ENCODE measurements around the gene KAT6B. TPM values are rescaled to one million over a fixed set of nuclear protein-coding genes. Genes with fewer than 3 reads are reported as not detected.

The KAT6B gene
- total RNA-seq, 1 donor from 2014 or later = 48.3 TPM

GRCh38 chr10:75035975-75036708 is 209.7 kb downstream of the KAT6B start:
- no peak for DNase-seq (ENCODE audit: extremely low spot score, unreplicated experiment)
- no peak overlapping the region for H3K4me3 Mint-ChIP-seq
- H3K36me3 Mint-ChIP-seq = peaks cover 4% of the 10 kb centered on the region
- TF ChIP-seq CTCF (conservative IDR thresholded peaks at IDR 0.05) = no peak
- no peak overlapping the region for H3K27ac Mint-ChIP-seq
- H3K4me1 Mint-ChIP-seq (ENCODE audit: unreplicated experiment) = no peaks in the 10 kb centered on the region
- no peaks in the 10 kb centered on the region for H3K9me3 Mint-ChIP-seq
- no peaks in the 10 kb centered on the region for H3K27me3 Mint-ChIP-seq

- H3K4me1 Mint-ChIP-seq (ENCODE audit: unreplicated experiment) = peaks cover 6% of the 10 kb centered on the region
- no peak for DNase-seq (ENCODE audit: extremely low spot score, unreplicated experiment)
- no peak overlapping the region for H3K4me3 Mint-ChIP-seq
- peaks cover 4% of the 10 kb centered on the region for H3K36me3 Mint-ChIP-seq
- no peaks in the 10 kb centered on the region for H3K27me3 Mint-ChIP-seq
- no peaks in the 10 kb centered on the region for H3K9me3 Mint-ChIP-seq
- no peak for TF ChIP-seq CTCF (conservative IDR thresholded peaks at IDR 0.05)
- H3K27ac Mint-ChIP-seq = no peak overlapping the region
Observed at GRCh38 chr10:75037171-75038153, 211.1 kb downstream of the KAT6B start.

GRCh38 chr10:75038335-75038734 is 211.9 kb downstream of the KAT6B start:
- Mint-ChIP-seq H3K4me3 (no peak overlapping the region), H3K27ac (no peak overlapping the region), H3K9me3 (no peaks in the 10 kb centered on the region), H3K4me1 (ENCODE audit: unreplicated experiment) (peaks cover 8% of the 10 kb centered on the region), H3K27me3 (no peaks in the 10 kb centered on the region), H3K36me3 (peaks cover 4% of the 10 kb centered on the region)
- no peak for TF ChIP-seq CTCF (conservative IDR thresholded peaks at IDR 0.05)
- DNase-seq (ENCODE audit: extremely low spot score, unreplicated experiment) = no peak

GRCh38 chr10:75040576-75040975 is 214.2 kb downstream of the KAT6B start:
- H3K36me3 Mint-ChIP-seq = no peaks in the 10 kb centered on the region
- peaks cover 13% of the 10 kb centered on the region for H3K4me1 Mint-ChIP-seq (ENCODE audit: unreplicated experiment)
- no peak overlapping the region for H3K4me3 Mint-ChIP-seq
- DNase-seq (ENCODE audit: extremely low spot score, unreplicated experiment) = no peak
- no peak for TF ChIP-seq CTCF (conservative IDR thresholded peaks at IDR 0.05)
- H3K9me3 Mint-ChIP-seq = no peaks in the 10 kb centered on the region
- no peaks in the 10 kb centered on the region for H3K27me3 Mint-ChIP-seq
- no peak overlapping the region for H3K27ac Mint-ChIP-seq

- Mint-ChIP-seq H3K27ac (peak overlapping the region; percentile 13), H3K4me3 (no peak overlapping the region), H3K36me3 (no peaks in the 10 kb centered on the region), H3K4me1 (ENCODE audit: unreplicated experiment) (peaks cover 21% of the 10 kb centered on the region), H3K27me3 (no peaks in the 10 kb centered on the region), H3K9me3 (no peaks in the 10 kb centered on the region)
- DNase-seq (ENCODE audit: extremely low spot score, unreplicated experiment) = no peak
- no peak for TF ChIP-seq CTCF (conservative IDR thresholded peaks at IDR 0.05)
Observed at GRCh38 chr10:75042292-75042974, 216.0 kb downstream of the KAT6B start.
